ENCODE measurements around the gene MGAT5.

MGAT5 gene

DNA sequence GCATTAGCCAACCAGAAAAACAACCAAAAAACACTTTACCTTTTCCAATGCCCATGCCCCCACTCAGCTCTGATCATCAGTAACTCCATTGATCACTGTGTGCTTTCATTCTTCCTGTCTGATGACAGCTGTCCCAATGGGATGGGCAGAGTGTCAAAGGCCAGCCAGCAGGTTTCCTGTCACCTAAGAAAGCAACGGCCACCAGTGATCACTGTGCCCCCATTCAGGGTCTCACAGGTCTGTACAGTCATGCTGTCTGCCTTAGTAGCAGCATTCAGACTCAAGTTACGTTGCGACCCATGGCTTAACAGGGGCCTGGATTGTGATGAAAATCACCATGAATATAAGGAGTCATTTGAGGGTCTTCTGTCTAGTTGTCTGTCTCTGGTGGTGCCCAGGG is 184.5 kb downstream of the MGAT5 start:
- no peak overlapping the region for H3K4me3 ChIP-seq (ENCODE audit: low read depth, low read length)
- TF ChIP-seq CTCF (IDR thresholded peaks at IDR 0.05; ENCODE audit: low read depth, low read length) (no peak), POLR2A (IDR thresholded peaks at IDR 0.05; ENCODE audit: extremely low read depth, insufficient read length) (no peak), MYC (IDR thresholded peaks at IDR 0.05; ENCODE audit: low read depth, low read length) (no peak)
- TF ChIP-seq, protein P1, sequence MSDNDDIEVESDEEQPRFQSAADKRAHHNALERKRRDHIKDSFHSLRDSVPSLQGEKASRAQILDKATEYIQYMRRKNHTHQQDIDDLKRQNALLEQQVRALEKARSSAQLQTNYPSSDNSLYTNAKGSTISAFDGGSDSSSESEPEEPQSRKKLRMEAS (IDR thresholded peaks at IDR 0.05; ENCODE audit: low read depth, low read length), result no peak
- no peak for DNase-seq (ENCODE audit: low read depth)

DNA sequence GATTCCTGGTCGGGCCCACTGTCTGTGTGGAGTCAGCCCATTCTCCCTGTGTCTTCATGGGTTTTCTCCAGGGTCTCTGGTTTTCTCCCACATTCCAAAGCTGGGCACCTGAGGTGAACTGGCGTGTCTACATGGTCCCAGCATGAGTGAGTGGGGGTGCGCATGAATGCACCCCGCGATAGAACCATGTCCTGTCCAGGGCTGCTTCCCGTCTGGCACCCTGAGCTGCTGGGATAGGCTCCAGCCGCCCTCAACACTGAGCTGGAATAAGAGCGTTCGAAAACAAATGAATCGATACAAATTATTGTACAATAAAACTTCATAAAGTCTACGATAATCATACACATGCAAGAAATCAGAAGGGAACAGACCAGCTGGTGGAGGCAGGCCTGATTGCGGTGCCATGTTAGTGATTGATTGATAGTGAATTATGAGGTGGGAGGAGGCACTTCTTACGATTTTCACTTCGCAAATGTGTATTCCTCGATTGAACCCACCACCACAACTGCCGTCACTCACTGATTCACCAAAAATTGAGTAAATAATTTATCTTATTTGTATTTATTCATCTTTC is 186.6 kb downstream of the MGAT5 start:
- TF ChIP-seq, protein P1 (IDR thresholded peaks at IDR 0.05; ENCODE audit: low read depth, low read length), result no peak
- no peak for TF ChIP-seq MYC (IDR thresholded peaks at IDR 0.05; ENCODE audit: low read depth, low read length)
- no peak for TF ChIP-seq POLR2A (IDR thresholded peaks at IDR 0.05; ENCODE audit: extremely low read depth, insufficient read length)
- TF ChIP-seq CTCF (IDR thresholded peaks at IDR 0.05; ENCODE audit: low read depth, low read length), result no peak
- H3K4me3 ChIP-seq (ENCODE audit: low read depth, low read length), result no peak overlapping the region
- no peak for DNase-seq (ENCODE audit: low read depth)

- DNase-seq (ENCODE audit: low read depth), result no peak
- H3K4me3 ChIP-seq (ENCODE audit: low read depth, low read length), result no peak overlapping the region
- TF ChIP-seq POLR2A (IDR thresholded peaks at IDR 0.05; ENCODE audit: extremely low read depth, insufficient read length) (no peak), CTCF (IDR thresholded peaks at IDR 0.05; ENCODE audit: low read depth, low read length) (no peak), MYC (IDR thresholded peaks at IDR 0.05; ENCODE audit: low read depth, low read length) (no peak)
- TF ChIP-seq, protein P1 (IDR thresholded peaks at IDR 0.05; ENCODE audit: low read depth, low read length), result no peak
These were observed 187.4 kb downstream of the MGAT5 start for GRCh38 chr2:134441153-134441863.

DNA sequence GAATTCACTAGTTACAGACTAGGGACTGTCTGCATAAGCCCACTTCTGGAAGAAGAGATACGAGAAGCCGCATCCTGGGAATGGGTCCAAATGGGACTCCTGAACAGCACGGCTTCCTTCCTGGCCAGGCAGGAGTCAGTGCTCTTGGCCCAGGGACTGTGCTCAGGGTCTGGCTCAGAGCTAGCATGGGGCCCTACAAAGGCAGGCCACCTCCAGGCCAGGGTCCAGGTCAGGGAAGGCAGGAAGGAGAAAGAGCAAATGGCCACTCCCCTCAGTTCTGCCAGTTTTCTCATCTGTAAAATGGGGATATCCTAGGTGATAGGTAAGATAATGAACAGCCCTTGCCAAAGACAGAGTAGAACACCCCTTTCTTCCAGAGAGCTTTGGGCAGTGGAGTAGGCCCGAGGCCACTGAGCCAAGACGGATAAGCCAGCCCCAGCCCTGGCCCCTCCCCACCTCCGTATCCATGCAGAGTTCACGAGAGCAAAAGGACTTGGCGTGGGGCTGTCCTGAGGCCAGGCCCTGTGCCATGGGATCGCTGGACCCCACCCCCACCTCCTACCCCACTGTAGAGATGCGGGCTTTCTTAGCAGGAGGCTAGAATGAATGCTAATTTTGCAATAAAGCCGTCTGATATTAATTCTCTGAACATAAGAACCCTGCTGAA is 190.1 kb downstream of the MGAT5 start:
- DNase-seq (ENCODE audit: low read depth), result no peak
- H3K4me3 ChIP-seq (ENCODE audit: low read depth, low read length), result no peak overlapping the region
- TF ChIP-seq MYC (IDR thresholded peaks at IDR 0.05; ENCODE audit: low read depth, low read length) (no peak), CTCF (IDR thresholded peaks at IDR 0.05; ENCODE audit: low read depth, low read length) (no peak), POLR2A (IDR thresholded peaks at IDR 0.05; ENCODE audit: extremely low read depth, insufficient read length) (no peak)
- TF ChIP-seq, protein P1 (IDR thresholded peaks at IDR 0.05; ENCODE audit: low read depth, low read length), result no peak

GRCh38 chr2:134445116-134445515 is 191.2 kb downstream of the MGAT5 start:
- TF ChIP-seq, protein P1 (IDR thresholded peaks at IDR 0.05; ENCODE audit: low read depth, low read length), result no peak
- TF ChIP-seq POLR2A (IDR thresholded peaks at IDR 0.05; ENCODE audit: extremely low read depth, insufficient read length) (no peak), CTCF (IDR thresholded peaks at IDR 0.05; ENCODE audit: low read depth, low read length) (no peak), MYC (IDR thresholded peaks at IDR 0.05; ENCODE audit: low read depth, low read length) (no peak)
- H3K4me3 ChIP-seq (ENCODE audit: low read depth, low read length), result no peak overlapping the region
- no peak for DNase-seq (ENCODE audit: low read depth)

Measured in NB4 (cell line).